H1 (cell line): ENCODE data around the gene FRMD4A. TPM values are rescaled to one million over a fixed set of nuclear protein-coding genes. Genes with fewer than 3 reads are reported as not detected.

Source experiments
- CHD1 ChIP-seq: IDR thresholded peaks from 2 replicates; pipeline ENCODE4 v1.6.1; 2012; ENCODE audit warnings: low read depth, low read length, improper control_type of control experiment
- CHD7 ChIP-seq: fragments of 300-600 bp; sonication (generic); IDR thresholded peaks from 2 replicates; pipeline ENCODE4 v1.7.1; 2012; ENCODE audit warnings: low read length, moderate library complexity, mild to moderate bottlenecking, inconsistent platforms; ENCODE audit not compliant: insufficient replicate concordance
- EZH2 ChIP-seq: fragments of 200-600 bp; sonication (generic); IDR thresholded peaks from 2 replicates; pipeline ENCODE4 v1.7.1; 2012; ENCODE audit warnings: low read depth, mild to moderate bottlenecking, moderate library complexity, low read length, inconsistent platforms; ENCODE audit not compliant: severe bottlenecking
- GTF2F1 ChIP-seq: IDR thresholded peaks from 2 replicates; pipeline ENCODE4 v1.6.1; 2012; ENCODE audit warnings: low read depth, low read length, improper control_type of control experiment, borderline replicate concordance
- POLR2A ChIP-seq, 2 experiments: IDR thresholded peaks; 1 replicate in 1 of 2; 2 replicates in 1 of 2; pipeline ENCODE4 v1.6.1; 2011; ENCODE audit warnings: low read depth in 2 of 2, low read length in 2 of 2, mild to moderate bottlenecking in 2 of 2; ENCODE audit errors: control extremely low read depth in 1 of 2
- SP2 ChIP-seq: IDR thresholded peaks from 2 replicates; pipeline ENCODE4 v1.6.1; 2012; ENCODE audit warnings: mild to moderate bottlenecking, low read length, inconsistent platforms
- SRF ChIP-seq: IDR thresholded peaks from 2 replicates; pipeline ENCODE4 v1.6.1; 2011; ENCODE audit warnings: mild to moderate bottlenecking, low read depth, low read length, moderate library complexity
- TAF1 ChIP-seq: IDR thresholded peaks from 2 replicates; pipeline ENCODE4 v1.6.1; 2011; ENCODE audit warnings: mild to moderate bottlenecking, low read depth, low read length
- TCF12 ChIP-seq: IDR thresholded peaks from 2 replicates; pipeline ENCODE4 v1.6.1; 2011; ENCODE audit warnings: low read depth, mild to moderate bottlenecking, low read length
- polyA plus RNA-seq, 7 experiments: library from polyadenylated mRNA; depleted of rRNA in 3 of 7; stranded (reverse) in 5 of 7; unstranded in 2 of 7; fragments of >200 nt in 5 of 7; fragments of 200-250 nt in 2 of 7; gene quantifications; 1 replicate in 5 of 7; 2 replicates in 1 of 7; 4 replicates in 1 of 7; pipeline versions ENCODE4 v1.2.1 to v1.2.3, GENCODE V29; 2011 to 2013; ENCODE audit warnings: missing spikeins in 2 of 7, mixed read lengths in 2 of 7
- total RNA-seq: library from RNA; stranded (reverse); fragmentation: NEBNext Ultra II Directional; extraction: Animal tissue kit (Norgen Biotek cat#: 25700); gene quantifications from 2 replicates; pipeline ENCODE4 v1.2.1, GENCODE V29; 2021

Gene FRMD4A
- total and polyA plus RNA-seq, 2 of the 8 experiments (the other 6 are each of a cell fraction or from before 2014, with no cell fraction given) = 38.6 to 39.6 TPM

GRCh38 chr10:14185316-14186045, 145.2 kb downstream of the FRMD4A start (continued):
- TF ChIP-seq CHD7 (no peak), TAF1 (peak; percentile 39; the same call in 1 of the 2 replicates), GTF2F1 (peak; percentile 99), TCF12 (no peak), EZH2 (no peak), POLR2A (IDR thresholded peaks at IDR 0.05; ENCODE audit: control extremely low read depth in 1 of 2, low read depth in 2 of 2, low read length in 2 of 2) (peak; percentile 99), CHD1 (no peak), SRF (no peak), SP2 (no peak)
